Activated CD4-positive, alpha-beta T cell treated with anti-CD3 and anti-CD28 coated beads for 24 hours (primary cell): ENCODE results near the gene HTR1D.

ENCODE experiments used
- DNase-seq, 2 donors: peaks; one replicate each; pipeline ENCODE4 v3.0.0-alpha.2; 2020; ENCODE audit warnings: low read depth in 2 of 2

Gene HTR1D

GRCh38 chr1:23184212-23184934, 32.9 kb downstream of the HTR1D start:
- no peak for DNase-seq

GRCh38 chr1:23179862-23180261, 37.4 kb downstream of the HTR1D start:
- no peak for DNase-seq

- DNase-seq: no peak
Measured at GRCh38 chr1:23178950-23179349, 38.4 kb downstream of the HTR1D start.

- no peak for DNase-seq
Measured at GRCh38 chr1:23178414-23178813, 38.9 kb downstream of the HTR1D start.

GRCh38 chr1:23177438-23178380, 39.6 kb downstream of the HTR1D start:
- DNase-seq: peak in 1 of 2 donors; percentile 42

GRCh38 chr1:23177031-23177430, 40.3 kb downstream of the HTR1D start:
- no peak for DNase-seq

- DNase-seq: no peak
Measured at GRCh38 chr1:23174426-23175110, 42.7 kb downstream of the HTR1D start.

- no peak for DNase-seq
Measured at GRCh38 chr1:23171181-23171755, 46.0 kb downstream of the HTR1D start.

GRCh38 chr1:23169727-23170335, 47.5 kb downstream of the HTR1D start:
- no peak for DNase-seq

GRCh38 chr1:23169195-23169575, 48.1 kb downstream of the HTR1D start:
- no peak for DNase-seq

GRCh38 chr1:23168445-23169194, 48.7 kb downstream of the HTR1D start, which contains the start of gene LUZP1:
Gene LUZP1, minus strand, starts transcription at chr1:23168856.
- DNase-seq: peak; percentile 79 to 84

GRCh38 chr1:23168079-23168444, 49.2 kb downstream of the HTR1D start:
- no peak for DNase-seq

- no peak for DNase-seq
Measured at GRCh38 chr1:23167353-23168078, 49.8 kb downstream of the HTR1D start.

GRCh38 chr1:23166854-23167253, 50.4 kb downstream of the HTR1D start:
- DNase-seq: no peak

- DNase-seq: no peak
Measured at GRCh38 chr1:23163395-23163794, 53.9 kb downstream of the HTR1D start.

GRCh38 chr1:23159963-23160877, 57.1 kb downstream of the HTR1D start:
- no peak for DNase-seq

GRCh38 chr1:23156940-23157339, 60.4 kb downstream of the HTR1D start:
- no peak for DNase-seq

GRCh38 chr1:23152966-23153684, 64.2 kb downstream of the HTR1D start:
- DNase-seq: no peak
